HG03108 (cell line): ENCODE data around the gene BCL7C.

Source experiments
- ATAC-seq: cut with Tn5 transposase; IDR thresholded peaks from one replicate; pipeline ENCODE4 v1.9.1; 2021; ENCODE audit warnings: moderate library complexity; ENCODE audit not compliant: unreplicated experiment

Gene BCL7C

GRCh38 chr16:30922960-30923535 is 29.2 kb upstream of the BCL7C start:
- peak; percentile 66 for ATAC-seq

GRCh38 chr16:30922420-30922959 is 28.6 kb upstream of the BCL7C start:
- ATAC-seq, result peak; percentile 63

DNA sequence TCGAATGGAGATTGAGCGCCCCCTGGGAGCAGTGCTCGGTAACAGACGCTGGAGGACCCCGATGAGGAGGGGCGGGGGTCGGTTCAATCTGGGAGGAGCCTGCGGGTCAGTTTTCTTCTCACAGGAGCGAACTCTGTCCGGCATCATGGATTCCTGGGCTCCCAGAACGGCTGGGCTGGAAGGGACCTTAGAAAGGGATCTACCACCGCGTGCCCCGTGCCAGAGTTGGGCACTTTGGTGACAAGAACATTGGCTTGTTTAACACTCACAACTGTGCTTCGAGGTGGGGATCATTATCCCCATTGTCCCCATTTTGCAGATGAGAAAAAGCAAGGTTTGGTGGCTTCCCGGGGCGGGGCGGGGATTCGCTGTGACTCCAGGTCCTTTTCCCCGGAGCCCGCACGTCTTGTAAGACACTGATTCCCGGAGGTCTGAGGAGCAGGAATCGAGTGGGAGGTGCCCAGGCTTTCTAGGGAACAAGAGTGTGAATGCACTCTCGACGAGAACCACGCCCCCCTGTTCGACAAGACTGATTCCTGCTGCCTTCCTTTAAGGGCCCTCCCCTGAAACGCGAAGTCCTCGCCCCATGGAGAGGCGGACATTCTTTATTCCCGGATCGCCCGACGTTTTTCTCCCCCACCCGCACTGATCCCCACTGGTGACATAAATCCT is 28.0 kb upstream of the BCL7C start:
- peak; percentile 1 for ATAC-seq

DNA sequence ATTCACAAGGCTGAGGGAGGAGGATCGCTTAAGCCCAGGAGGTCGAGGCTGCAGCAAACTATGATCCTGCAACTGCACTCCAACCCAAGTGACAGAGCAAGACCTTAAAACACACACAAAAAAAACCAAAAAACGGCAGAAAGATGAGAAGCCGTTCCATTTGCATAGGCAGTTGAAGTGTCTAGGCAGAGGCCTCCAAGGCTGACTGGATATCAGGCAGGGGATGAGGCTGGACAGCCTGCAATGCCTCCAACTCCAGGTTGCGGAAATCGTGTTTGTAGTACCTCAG is 27.5 kb upstream of the BCL7C start:
- no peak for ATAC-seq

GRCh38 chr16:30920891-30921290 is 27.0 kb upstream of the BCL7C start:
- no peak for ATAC-seq

- ATAC-seq, result no peak
These were observed 24.7 kb upstream of the BCL7C start for GRCh38 chr16:30918614-30919013.

DNA sequence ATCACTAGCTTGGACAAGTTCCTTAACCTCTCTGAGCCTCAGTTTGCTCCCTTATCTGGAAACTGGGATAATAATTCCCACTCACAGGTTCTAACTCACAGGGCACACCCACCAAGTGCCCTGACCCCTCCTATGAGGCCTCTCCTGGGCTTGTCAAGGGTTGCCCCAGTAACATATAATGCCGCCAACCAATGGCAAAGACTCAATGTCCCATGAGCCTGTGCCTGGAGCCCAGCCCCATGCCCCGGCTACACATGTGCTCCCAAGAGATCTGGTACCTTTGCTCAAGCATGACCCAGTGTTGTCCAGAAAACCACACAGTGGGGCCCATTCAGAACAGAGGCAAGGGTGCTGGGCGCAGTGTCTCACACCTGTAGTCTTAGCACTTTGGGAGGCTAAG is 21.0 kb upstream of the BCL7C start:
- ATAC-seq, result no peak

- no peak for ATAC-seq
These were observed 19.0 kb upstream of the BCL7C start for GRCh38 chr16:30912794-30913412.

DNA sequence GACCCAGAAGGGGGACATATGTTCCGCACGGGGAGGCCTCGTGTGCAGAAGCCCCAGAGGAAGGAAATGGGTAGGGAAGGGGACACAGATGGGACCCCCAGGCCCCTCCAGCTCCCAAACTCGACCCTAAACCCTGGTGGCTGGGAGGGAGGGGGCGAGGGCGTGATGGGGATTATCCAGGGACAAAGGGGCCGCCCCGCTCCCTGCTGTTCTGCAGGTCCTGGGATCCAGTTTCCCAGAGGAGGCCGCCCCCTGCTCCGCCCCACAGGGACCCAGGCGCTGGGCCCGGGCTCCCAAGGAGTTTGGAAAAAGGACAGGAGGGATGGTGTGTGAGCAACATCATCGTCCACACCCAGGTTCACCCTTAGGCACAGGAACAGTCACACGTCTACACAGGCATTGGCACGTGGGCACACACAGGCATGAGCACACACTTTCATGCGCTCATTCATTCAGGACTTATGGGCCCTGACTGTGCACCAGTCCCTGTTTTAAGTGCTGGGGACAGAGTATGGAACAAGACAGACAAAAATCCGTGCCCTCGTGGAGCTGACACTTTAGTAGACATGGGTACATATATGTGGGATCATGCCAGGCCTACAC is 16.7 kb upstream of the BCL7C start:
- ATAC-seq, result no peak

- ATAC-seq, result no peak
These were observed 13.2 kb upstream of the BCL7C start for GRCh38 chr16:30907064-30907463.

DNA sequence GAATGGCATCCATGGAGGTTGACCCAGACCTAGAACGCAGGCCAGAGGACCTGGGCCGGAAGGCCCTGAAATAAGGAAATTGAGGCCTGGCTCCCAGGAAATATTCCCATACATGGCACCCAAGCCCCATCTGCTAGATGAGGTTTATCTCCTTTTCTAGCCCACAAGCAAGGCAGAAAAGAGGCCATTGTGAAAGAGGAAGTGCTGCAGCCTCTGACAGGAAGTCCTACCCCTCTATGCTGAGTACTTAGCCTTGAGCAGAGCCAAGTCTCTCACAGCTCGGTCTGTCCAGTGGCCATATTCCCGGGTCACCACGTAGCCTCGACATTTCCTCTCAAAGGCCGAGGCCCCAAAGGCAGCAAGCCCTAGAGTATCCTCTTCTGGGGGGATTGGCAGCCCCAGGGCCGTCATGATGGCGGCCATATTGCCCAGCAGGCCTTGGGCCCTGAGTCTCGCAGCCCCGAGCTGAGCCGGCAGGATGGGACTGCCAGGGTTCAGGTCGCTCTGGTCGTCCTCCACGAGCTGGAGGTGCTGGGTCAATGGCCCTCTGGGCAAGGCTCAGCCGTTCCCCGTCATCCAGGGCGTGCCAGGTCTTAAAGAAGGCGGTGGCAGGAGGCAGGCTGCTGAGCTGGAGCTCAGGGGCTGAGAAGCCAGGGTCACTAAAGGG is 10.4 kb upstream of the BCL7C start:
- no peak for ATAC-seq

DNA sequence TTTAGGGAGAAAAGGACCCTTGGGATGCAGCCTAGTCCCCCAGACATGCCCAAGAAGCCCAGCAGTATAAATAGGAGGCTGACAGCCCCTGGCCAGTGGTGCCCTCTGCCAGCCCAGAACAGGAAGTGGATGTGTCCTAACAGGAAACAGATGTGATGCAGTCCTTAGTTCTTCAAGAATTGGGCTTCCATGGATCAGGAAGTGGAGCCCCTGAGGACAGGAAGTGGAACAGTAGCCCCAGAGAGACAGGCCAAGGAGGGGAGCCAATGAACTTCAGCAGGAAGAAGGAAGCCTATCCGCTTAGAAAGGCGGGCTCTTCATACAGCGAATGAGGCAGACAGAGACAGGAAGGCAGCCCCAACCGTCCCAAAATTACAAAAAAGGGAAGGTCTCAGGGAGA is 9.7 kb upstream of the BCL7C start:
- ATAC-seq, result no peak

- no peak for ATAC-seq
These were observed 9.1 kb upstream of the BCL7C start for GRCh38 chr16:30903002-30903401.

- peak; percentile 63 for ATAC-seq
These were observed 8.4 kb upstream of the BCL7C start for GRCh38 chr16:30902029-30902972.

GRCh38 chr16:30901201-30902028 is 7.5 kb upstream of the BCL7C start:
- ATAC-seq, result no peak

- no peak for ATAC-seq
These were observed 6.7 kb upstream of the BCL7C start for GRCh38 chr16:30900588-30900987.

DNA sequence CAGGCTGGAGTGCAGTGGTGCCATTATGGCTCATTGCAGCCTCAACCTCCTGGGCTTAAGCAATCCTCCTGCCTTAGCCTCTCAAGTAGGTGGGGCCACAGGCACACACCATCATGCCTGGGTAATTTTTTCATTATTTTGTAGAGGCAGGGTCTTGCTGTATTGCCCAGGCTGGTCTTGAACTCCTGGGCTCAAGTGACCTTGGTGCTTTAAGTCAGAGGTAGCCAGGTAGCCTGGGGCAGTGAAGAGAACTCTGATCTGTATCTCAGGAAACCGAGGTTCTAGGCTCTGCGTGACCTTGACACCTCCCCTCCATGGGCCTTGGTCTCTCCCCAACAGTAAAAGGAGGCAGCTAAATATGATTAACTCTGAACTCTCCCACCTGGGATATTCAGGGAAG is 5.9 kb upstream of the BCL7C start:
- no peak for ATAC-seq

- ATAC-seq, result peak; percentile 41
These were observed 3.2 kb upstream of the BCL7C start for GRCh38 chr16:30896889-30897733.
